ENCODE results near the gene GATAD2A.

GATAD2A gene

DNA sequence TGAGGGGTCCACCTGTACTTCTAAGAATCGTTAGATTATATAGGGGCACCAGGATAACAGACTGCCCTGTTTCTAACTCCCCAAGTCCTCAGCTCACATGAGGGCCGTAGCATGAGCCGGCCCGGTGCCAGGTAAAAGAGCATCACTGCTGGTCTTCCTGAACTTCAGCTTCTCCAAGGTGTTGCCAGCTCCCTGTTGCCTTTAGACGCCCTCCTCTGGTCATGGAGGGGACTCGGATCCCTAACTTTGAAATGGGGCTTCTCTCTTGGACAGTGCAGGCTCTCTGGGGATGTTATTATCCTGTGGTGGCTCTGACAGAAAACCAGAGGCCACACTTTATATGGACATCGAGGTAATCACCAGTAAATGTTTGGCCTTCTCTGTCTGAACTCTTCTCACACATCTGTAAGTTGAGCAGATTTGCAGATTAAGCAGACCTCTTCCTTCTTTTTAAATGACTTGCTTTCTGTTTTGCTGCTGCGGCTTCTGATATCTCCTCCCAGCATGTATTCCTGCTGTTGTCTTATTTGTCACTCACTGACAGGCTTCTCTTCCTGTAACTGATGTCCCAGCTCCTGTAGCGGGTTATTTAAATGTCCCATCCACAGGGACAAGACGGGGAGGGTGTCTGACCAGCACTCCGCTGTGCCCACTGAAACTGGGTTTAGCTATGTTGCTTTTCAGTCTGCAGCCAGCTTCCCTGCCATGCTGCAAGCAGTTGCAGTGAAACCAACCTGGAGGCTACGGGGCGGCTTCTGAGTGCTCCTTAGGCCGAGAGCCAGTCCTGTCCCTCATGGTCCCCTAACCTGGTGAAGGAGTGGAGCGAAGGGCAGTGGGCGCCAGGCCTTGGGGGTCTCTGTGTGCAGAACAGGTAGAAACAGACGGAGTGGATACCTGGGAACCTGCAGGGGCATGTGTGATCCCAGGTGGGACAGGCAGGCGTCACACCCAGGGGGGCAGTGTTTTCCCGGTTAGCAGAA, 70.7 kb downstream of the GATAD2A start:
- no peaks in the 10 kb centered on the region for H3K9me3 ChIP-seq (ENCODE audit: insufficient read depth, low read length)
- H3K27ac ChIP-seq (ENCODE audit: low read length), result no peak overlapping the region
- H3K4me3 ChIP-seq (ENCODE audit: low read length), result no peak overlapping the region
- TF ChIP-seq, protein P1, sequence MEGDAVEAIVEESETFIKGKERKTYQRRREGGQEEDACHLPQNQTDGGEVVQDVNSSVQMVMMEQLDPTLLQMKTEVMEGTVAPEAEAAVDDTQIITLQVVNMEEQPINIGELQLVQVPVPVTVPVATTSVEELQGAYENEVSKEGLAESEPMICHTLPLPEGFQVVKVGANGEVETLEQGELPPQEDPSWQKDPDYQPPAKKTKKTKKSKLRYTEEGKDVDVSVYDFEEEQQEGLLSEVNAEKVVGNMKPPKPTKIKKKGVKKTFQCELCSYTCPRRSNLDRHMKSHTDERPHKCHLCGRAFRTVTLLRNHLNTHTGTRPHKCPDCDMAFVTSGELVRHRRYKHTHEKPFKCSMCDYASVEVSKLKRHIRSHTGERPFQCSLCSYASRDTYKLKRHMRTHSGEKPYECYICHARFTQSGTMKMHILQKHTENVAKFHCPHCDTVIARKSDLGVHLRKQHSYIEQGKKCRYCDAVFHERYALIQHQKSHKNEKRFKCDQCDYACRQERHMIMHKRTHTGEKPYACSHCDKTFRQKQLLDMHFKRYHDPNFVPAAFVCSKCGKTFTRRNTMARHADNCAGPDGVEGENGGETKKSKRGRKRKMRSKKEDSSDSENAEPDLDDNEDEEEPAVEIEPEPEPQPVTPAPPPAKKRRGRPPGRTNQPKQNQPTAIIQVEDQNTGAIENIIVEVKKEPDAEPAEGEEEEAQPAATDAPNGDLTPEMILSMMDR (IDR thresholded peaks at IDR 0.05; ENCODE audit: low read depth, low read length), result peak; percentile 45
- no peak for TF ChIP-seq EZH2phosphoT487 (IDR thresholded peaks at IDR 0.05; ENCODE audit: low read depth)
- no peak overlapping the region for H2AFZ ChIP-seq (ENCODE audit: low read depth, low read length)
- H4K20me1 ChIP-seq (ENCODE audit: insufficient read depth, low read length), result peaks cover 54% of the 10 kb centered on the region
- no peak overlapping the region for H3K4me2 ChIP-seq (ENCODE audit: low read length)
- peaks cover 11% of the 10 kb centered on the region for H3K36me3 ChIP-seq (replicated peaks; ENCODE audit: low read depth, low read length)
- no peak overlapping the region for H3K9ac ChIP-seq (ENCODE audit: low read length)
- peaks cover 49% of the 10 kb centered on the region for H3K4me1 ChIP-seq (ENCODE audit: low read length)
- H3K27me3 ChIP-seq (ENCODE audit: low read depth, low read length), result no peaks in the 10 kb centered on the region
- H3K79me2 ChIP-seq (ENCODE audit: low read length), result peaks cover 94% of the 10 kb centered on the region

DNA sequence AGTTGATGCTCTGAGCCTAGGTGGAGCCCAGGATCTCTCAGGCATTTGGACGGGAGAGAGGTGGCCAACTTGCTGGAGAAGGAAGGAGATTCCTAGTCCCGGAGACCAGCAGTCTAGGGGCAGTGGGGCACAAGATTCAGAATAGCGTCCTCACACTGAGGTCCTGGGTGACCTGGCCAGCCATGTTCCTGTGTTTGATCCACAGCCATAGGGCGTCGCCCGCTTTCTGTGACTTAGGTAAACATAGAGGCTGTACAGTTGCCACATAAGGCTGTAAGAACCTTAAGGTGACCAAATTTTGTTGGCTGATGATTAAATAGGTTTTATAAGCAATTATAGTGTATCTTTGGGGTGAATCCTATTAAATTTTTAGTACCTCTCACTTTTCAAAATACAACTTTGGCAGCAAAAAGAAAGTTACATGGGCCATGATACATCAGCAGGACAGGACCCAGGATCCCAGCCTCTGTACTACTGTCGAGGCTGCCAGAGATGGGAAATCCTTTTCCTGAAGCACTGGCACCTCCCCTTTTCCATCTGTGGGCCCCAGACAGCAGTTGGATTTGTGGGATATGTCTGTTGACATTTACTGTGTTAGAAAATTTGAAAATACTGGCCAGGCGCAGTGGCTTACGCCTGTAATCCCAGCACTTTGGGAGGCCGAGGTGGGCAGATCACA, 72.4 kb downstream of the GATAD2A start:
- peaks cover 61% of the 10 kb centered on the region for H3K4me1 ChIP-seq (ENCODE audit: low read length)
- H2AFZ ChIP-seq (ENCODE audit: low read depth, low read length), result no peak overlapping the region
- no peaks in the 10 kb centered on the region for H3K9me3 ChIP-seq (ENCODE audit: insufficient read depth, low read length)
- peaks cover 13% of the 10 kb centered on the region for H3K36me3 ChIP-seq (replicated peaks; ENCODE audit: low read depth, low read length)
- no peak overlapping the region for H3K4me2 ChIP-seq (ENCODE audit: low read length)
- no peak overlapping the region for H3K9ac ChIP-seq (ENCODE audit: low read length)
- H3K4me3 ChIP-seq (ENCODE audit: low read length), result no peak overlapping the region
- no peak for TF ChIP-seq EZH2phosphoT487 (IDR thresholded peaks at IDR 0.05; ENCODE audit: low read depth)
- TF ChIP-seq, protein P1 (IDR thresholded peaks at IDR 0.05; ENCODE audit: low read depth, low read length), result no peak
- H3K27me3 ChIP-seq (ENCODE audit: low read depth, low read length), result no peaks in the 10 kb centered on the region
- H4K20me1 ChIP-seq (ENCODE audit: insufficient read depth, low read length), result peaks cover 57% of the 10 kb centered on the region
- peaks cover 93% of the 10 kb centered on the region for H3K79me2 ChIP-seq (ENCODE audit: low read length)
- H3K27ac ChIP-seq (ENCODE audit: low read length), result no peak overlapping the region

DNA sequence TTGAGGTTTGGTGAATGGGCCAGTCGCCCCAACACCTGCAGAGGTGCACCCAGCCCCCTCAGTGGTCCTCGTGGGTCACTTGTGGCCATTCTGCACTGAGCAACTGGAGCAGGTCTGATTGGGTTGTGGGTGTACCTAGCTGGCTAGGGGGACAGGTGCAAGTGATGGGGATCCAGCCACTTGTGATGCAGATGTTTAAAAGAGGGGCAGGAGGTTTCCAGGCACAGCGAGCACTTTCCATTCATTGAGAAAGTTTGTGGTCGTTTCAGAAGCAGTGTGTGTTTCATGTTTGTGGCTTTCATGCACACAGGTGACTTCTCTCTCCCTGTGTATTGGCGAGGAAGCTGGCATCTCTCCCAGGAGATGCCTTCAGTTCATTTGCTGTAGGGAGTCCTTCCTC, 75.2 kb downstream of the GATAD2A start:
- no peak for TF ChIP-seq EZH2phosphoT487 (IDR thresholded peaks at IDR 0.05; ENCODE audit: low read depth)
- TF ChIP-seq, protein P1 (IDR thresholded peaks at IDR 0.05; ENCODE audit: low read depth, low read length), result no peak
- H3K4me3 ChIP-seq (ENCODE audit: low read length), result no peak overlapping the region
- H4K20me1 ChIP-seq (ENCODE audit: insufficient read depth, low read length), result peaks cover 46% of the 10 kb centered on the region
- H2AFZ ChIP-seq (ENCODE audit: low read depth, low read length), result no peak overlapping the region
- peak overlapping the region; percentile 13; the same call in 1 of the 2 replicates for H3K4me2 ChIP-seq (ENCODE audit: low read length)
- no peaks in the 10 kb centered on the region for H3K9me3 ChIP-seq (ENCODE audit: insufficient read depth, low read length)
- no peak overlapping the region for H3K9ac ChIP-seq (ENCODE audit: low read length)
- peaks cover 4% of the 10 kb centered on the region for H3K36me3 ChIP-seq (replicated peaks; ENCODE audit: low read depth, low read length)
- peaks cover 88% of the 10 kb centered on the region for H3K79me2 ChIP-seq (ENCODE audit: low read length)
- H3K4me1 ChIP-seq (ENCODE audit: low read length), result peaks cover 56% of the 10 kb centered on the region
- H3K27ac ChIP-seq (ENCODE audit: low read length), result no peak overlapping the region
- no peaks in the 10 kb centered on the region for H3K27me3 ChIP-seq (ENCODE audit: low read depth, low read length)
